Pancreas (tissue), 10 donors: ENCODE data around the gene TRAF4. TPM values are rescaled to one million over a fixed set of nuclear protein-coding genes. Genes with fewer than 3 reads are reported as not detected.
A peak's percentile ranks its signal among the peaks of the same experiment; 100 is the strongest.

ENCODE experiments used
- ATAC-seq, 4 donors: fragments of 200-7000 bp; cut with Tn5 transposase; one replicate each; pipeline versions ENCODE4 v1.8.0 to v1.9.1; 2020; ENCODE audit warnings: mild to moderate bottlenecking in 4 of 4, moderate library complexity in 4 of 4
- DNase-seq, 6 donors: peaks; one replicate each; pipeline ENCODE4 v3.0.0-alpha.2; 2020
- FAIRE-seq: peaks from 2 replicates; lab custom pipeline; 2012; peaks lifted over from hg19 to GRCh38; lab: Jason Lieb, UNC
- H3K27ac ChIP-seq, 4 donors: fragments of 200-600 bp; sonication (generic); 1 replicate in 3 of 4; 2 replicates in 1 of 4; pipeline versions ENCODE4 v1.5.0 to v1.8.0; 2020
- H3K27me3 ChIP-seq, 4 donors: fragments of 200-600 bp; one replicate each; pipeline ENCODE4 v1.8.0; 2021
- H3K36me3 ChIP-seq, 3 donors: fragments of 200-600 bp; sonication (generic) in 1 of 3; one replicate each; pipeline versions ENCODE4 v1.5.0 to v1.8.0; 2020 to 2021
- H3K4me1 ChIP-seq, 3 donors: fragments of 200-600 bp; one replicate each; pipeline ENCODE4 v1.8.0; 2021
- H3K4me3 ChIP-seq, 4 donors: fragments of 200-600 bp; sonication (generic) in 2 of 4; one replicate each; pipeline versions ENCODE4 v1.5.0 to v1.8.0; 2020 to 2021
- H3K9me3 ChIP-seq, 4 donors: fragments of 200-600 bp; one replicate each; pipeline ENCODE4 v1.8.0; 2021
- WGBS, 2 donors: extraction: QIAGEN DNeasy Blood & Tissue Kit; methylation state at CpG; one replicate each; pipeline ENCODE4 v1.1.7; 2013; 5-methylcytosine and 5-hydroxymethylcytosine counted together
- intact Hi-C, 3 donors: fragments of 100-400 bp; cut with DNase I; formaldehyde crosslinking; loops; one replicate each; pipeline versions ENCODE4 v1.11.1 to v1.14.2; 2022
- polyA plus RNA-seq, 2 donors: library from polyadenylated mRNA; stranded (reverse); fragments of 200-250 nt; gene quantifications; one replicate each; pipeline ENCODE4 v1.2.3, GENCODE V29; 2013
- total RNA-seq, 6 donors: library from RNA; stranded (reverse); fragmentation: NEBNext Ultra II Directional in 4 of 6; extraction: Animal tissue kit (Norgen Biotek cat#: 25700) in 4 of 6; gene quantifications; one replicate each; pipeline versions ENCODE4 v1.2.1 to v1.2.4, GENCODE V29; 2021 to 2023
- TF ChIP-seq, protein P1 (sequence below), 4 donors: fragments of 200-600 bp; sonication (generic) in 3 of 4; IDR thresholded peaks; one replicate each; pipeline versions ENCODE4 v1.5.0 to v1.8.0; 2021; ENCODE audit warnings: antibody characterized with exemption in 4 of 4
- donor health status: healthy with polysubstance abuse.
- donor health status: DM: no; HTN: no; CAD: no; lungs with moderate emphysema.
- donor health status: DM: no; HTN: no; CAD: no.
- donor health status: control.
- donor health status: control.
- donor health status: Bipolar disorder and iron deficiency.
- donor health status: DM: yes; HTN: yes; CAD: no.
- donor health status: DM: no; HTN: no; CAD: no.
- donor health status: DM: no; HTN: no; CAD: no.
- donor health status: DM: yes; HTN: yes; CAD: no.

The TRAF4 gene, protein sequence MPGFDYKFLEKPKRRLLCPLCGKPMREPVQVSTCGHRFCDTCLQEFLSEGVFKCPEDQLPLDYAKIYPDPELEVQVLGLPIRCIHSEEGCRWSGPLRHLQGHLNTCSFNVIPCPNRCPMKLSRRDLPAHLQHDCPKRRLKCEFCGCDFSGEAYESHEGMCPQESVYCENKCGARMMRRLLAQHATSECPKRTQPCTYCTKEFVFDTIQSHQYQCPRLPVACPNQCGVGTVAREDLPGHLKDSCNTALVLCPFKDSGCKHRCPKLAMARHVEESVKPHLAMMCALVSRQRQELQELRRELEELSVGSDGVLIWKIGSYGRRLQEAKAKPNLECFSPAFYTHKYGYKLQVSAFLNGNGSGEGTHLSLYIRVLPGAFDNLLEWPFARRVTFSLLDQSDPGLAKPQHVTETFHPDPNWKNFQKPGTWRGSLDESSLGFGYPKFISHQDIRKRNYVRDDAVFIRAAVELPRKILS
- total RNA-seq (10 to 100 TPM; 22.6 to 48.2 (median 32.3) TPM), polyA plus RNA-seq (10 to 100 TPM; 41.0 to 43.8 TPM)

DNA sequence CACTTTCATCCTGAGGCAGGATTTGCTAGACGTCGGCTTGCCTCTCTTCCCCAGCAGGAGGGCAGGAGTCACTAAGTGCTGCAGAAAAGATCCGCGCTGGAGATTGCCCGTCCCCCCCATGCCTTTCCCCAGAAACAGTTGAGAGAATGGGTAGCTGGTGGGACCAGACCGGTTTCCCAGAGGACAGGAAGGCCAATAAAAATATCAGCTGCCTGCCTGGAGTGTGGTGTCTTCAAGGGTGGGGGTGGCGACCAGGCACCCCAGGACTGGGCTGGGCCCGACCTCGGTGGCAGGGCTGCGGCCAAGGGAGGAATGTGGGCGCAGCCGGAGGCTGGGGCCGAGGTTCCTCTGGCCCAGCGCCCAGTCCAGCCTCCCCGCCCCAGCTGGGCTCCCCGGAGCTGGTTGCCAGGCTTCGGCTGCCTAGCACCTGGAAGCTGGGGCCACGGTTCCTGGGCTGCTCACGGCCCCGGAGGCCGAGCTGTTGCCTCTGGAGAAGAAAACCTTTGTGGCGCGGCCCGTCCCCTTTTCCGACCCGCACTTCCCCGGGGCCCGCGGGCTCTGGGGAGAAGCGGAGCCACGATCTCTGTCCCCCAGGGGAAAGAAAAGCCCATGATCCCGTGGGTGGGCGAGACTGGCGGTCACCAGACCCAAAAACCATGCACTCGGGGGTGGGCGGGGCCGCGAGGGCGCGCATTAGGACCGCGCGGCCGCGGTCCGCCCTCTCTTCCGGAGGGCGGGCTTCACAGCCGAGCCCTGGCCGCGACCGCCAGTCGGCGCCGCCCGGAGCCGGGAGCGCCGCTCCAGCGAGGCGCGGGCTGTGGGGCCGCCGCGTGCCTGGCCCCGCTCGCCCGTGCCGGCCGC lies at the start of gene TRAF4:
TSS of gene TRAF4 (plus strand) at position 769 of the 861 bp plus-strand sequence. CDS start 102 bp downstream, outside the sequence.
- intact Hi-C loops, result no loop called here
- peak; percentile 75 to 91 (median 82) for DNase-seq
- Histone ChIP-seq H3K27me3 (no peaks in the 10 kb centered on the region), H3K4me3 (peak within 1 kb of the TSS; percentile 63 to 91 (median 78)), H3K9me3 (no peaks in the 10 kb centered on the region), H3K27ac (peak within 1 kb of the TSS; percentile 94 to 98 (median 96)), H3K36me3 (peaks cover 0 to 9% (median 0%) of the 10 kb centered on the region in 3 donors), H3K4me1 (peaks cover 25 to 31% (median 27%) of the 10 kb centered on the region in 3 donors)
- FAIRE-seq, result no peak
- 1% methylated on average over 52 to 70 of the region's 70 CpGs for WGBS, 2 donors
- peak; percentile 60 to 75 (median 72) for ATAC-seq
- TF ChIP-seq, protein P1, sequence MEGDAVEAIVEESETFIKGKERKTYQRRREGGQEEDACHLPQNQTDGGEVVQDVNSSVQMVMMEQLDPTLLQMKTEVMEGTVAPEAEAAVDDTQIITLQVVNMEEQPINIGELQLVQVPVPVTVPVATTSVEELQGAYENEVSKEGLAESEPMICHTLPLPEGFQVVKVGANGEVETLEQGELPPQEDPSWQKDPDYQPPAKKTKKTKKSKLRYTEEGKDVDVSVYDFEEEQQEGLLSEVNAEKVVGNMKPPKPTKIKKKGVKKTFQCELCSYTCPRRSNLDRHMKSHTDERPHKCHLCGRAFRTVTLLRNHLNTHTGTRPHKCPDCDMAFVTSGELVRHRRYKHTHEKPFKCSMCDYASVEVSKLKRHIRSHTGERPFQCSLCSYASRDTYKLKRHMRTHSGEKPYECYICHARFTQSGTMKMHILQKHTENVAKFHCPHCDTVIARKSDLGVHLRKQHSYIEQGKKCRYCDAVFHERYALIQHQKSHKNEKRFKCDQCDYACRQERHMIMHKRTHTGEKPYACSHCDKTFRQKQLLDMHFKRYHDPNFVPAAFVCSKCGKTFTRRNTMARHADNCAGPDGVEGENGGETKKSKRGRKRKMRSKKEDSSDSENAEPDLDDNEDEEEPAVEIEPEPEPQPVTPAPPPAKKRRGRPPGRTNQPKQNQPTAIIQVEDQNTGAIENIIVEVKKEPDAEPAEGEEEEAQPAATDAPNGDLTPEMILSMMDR (IDR thresholded peaks at IDR 0.05), result no peak

DNA sequence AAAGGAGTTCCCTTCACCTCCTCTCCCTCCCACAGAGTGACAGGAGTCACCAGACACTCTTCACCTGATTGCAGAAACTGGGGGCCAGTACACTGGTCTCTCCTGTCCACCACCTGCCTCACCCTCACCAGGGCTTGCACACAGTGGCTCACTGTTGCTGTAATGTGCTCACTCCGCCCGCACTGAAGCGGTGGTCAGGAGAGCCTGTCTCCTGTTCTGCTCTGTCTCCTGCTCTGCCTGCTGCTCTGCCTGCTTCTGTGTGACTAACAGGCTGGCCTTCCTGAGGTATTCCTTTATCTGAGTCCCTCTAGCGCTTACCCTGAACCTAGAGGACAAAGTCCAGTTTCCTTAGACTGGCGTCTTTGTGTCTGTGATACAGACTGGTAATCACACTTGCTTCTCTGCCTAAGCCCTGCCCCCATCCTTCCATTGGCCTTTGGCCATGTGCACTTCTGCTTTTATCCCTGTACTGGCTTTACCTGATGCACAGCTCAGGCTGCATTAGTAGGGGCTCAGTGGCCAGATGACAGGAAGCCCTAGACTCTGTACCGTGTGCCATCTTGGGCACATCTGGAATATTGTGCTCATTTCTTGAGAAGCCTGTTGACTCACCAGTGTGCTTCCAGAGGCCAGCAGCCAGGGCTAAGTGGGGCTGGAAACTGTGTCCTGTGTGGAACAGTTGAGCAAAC lies 45.4 kb upstream of the TRAF4 start:
- ATAC-seq, result peak; percentile 27 to 85 (median 69)
- TF ChIP-seq, protein P1 (IDR thresholded peaks at IDR 0.05), result no peak
- no peak overlapping the region for H3K4me3 ChIP-seq
- H3K36me3 ChIP-seq, result peaks cover 9 to 91% (median 79%) of the 10 kb centered on the region in 3 donors
- DNase-seq, result no peak
- no peaks in the 10 kb centered on the region for H3K9me3 ChIP-seq
- H3K27ac ChIP-seq, result peak overlapping the region in 1 of 4 donors; percentile 5
- WGBS, 2 donors, result 61 to 64% methylated on average over 6 of the region's 6 CpGs
- H3K4me1 ChIP-seq, result no peaks in the 10 kb centered on the region
- FAIRE-seq, result no peak
- intact Hi-C loops, result no loop called here
- H3K27me3 ChIP-seq, result no peaks in the 10 kb centered on the region

DNA sequence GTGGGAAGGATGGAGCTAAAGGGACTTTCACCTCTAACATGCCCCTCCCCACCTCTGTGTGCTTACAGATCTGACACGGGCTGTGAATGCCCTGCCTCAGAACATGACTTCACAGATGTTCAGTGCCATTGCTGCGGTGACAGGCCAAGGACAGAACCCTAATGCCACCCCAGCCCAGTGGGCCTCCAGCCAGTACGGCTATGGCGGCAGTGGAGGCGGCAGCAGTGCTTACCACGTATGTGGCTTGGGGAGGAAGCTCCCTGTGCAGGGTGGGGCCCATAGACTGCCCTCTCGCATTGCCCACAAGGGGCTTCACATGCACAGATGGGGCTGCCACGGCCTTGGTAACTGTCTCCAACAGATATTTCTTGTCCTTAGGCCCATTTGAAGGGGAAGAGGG lies 43.5 kb upstream of the TRAF4 start:
- FAIRE-seq (no peak), ATAC-seq (no peak), DNase-seq (no peak)
- H3K27me3 ChIP-seq, result no peaks in the 10 kb centered on the region
- intact Hi-C loops, result no loop called here
- WGBS, 2 donors, result 82 to 85% methylated on average over 8 of the region's 8 CpGs
- no peaks in the 10 kb centered on the region for H3K4me1 ChIP-seq
- H3K36me3 ChIP-seq, result peaks cover 9 to 72% (median 61%) of the 10 kb centered on the region in 3 donors
- no peak overlapping the region for H3K4me3 ChIP-seq
- no peaks in the 10 kb centered on the region for H3K9me3 ChIP-seq
- no peak overlapping the region for H3K27ac ChIP-seq
- TF ChIP-seq, protein P1 (IDR thresholded peaks at IDR 0.05), result no peak

DNA sequence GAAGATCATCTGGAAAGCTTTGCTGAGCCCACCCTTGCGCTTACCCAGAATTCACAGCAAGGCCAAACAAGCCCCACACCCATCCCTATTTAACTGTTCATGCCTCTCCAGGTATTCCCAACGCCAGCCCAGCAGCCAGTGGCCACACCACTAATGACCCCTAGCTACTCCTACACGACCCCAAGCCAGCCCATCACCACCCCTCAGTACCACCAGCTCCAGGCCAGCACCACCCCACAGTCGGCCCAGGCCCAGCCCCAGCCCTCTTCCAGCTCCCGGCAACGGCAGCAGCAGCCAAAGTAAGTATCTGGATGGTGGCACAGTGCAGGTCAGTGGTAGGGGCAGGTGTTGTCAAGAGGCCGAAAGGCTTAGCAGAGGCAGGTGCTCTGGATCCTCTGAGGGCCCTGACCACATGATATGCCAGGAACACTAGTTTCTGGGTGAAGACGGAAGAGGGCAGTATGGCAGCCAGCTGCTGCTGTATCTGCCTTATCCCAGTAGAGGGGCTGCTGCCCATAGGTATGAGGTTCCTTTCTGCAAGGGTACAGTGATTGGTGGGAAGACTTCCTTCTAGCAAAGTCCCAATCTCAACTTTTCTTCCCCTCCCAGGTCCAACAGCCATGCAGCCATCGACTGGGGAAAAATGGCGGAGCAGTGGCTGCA lies 42.9 kb upstream of the TRAF4 start:
- Histone ChIP-seq H3K9me3 (no peaks in the 10 kb centered on the region), H3K4me3 (no peak overlapping the region), H3K27me3 (no peaks in the 10 kb centered on the region), H3K36me3 (peaks cover 9 to 65% (median 54%) of the 10 kb centered on the region in 3 donors), H3K4me1 (no peaks in the 10 kb centered on the region), H3K27ac (no peak overlapping the region)
- intact Hi-C loops, result no loop called here
- DNase-seq (no peak), ATAC-seq (no peak), FAIRE-seq (no peak)
- WGBS, 2 donors, result 88 to 95% methylated on average over 10 of the region's 10 CpGs
- TF ChIP-seq, protein P1 (IDR thresholded peaks at IDR 0.05), result no peak
